ENCODE results near the gene CPED1.

DNA sequence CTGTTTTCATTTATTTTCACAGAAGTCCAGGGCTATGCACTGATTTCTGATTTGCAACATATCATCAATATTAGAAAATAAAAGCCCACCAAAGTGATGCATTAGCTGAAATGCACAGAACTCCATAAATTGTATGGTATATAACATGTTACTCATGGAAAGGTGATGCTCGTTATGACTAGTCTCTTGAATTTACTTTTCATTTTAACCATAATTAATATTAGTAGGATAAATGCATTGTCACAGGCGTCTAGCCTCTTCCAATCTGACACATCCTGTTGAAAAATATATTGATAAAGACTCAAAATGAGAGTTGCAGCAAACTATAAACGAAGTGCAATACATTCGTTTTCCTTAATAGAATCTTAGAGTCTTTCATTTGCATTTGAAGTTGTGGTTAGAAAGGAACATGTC, 92.4 kb downstream of the CPED1 start:
- TF ChIP-seq POLR2A (IDR thresholded peaks at IDR 0.05) (no peak), POLR2AphosphoS5 (IDR thresholded peaks at IDR 0.05; ENCODE audit: insufficient read depth in 1 of 2, low read depth in 1 of 2) (no peak)

Measured in vagina (tissue), 2 donors.